Gastrocnemius medialis (tissue), 4 donors: ENCODE measurements around the gene NRG3.

Source experiments
- CTCF ChIP-seq, 5 experiments: fragments of 450-650 bp in 3 of 5; fragments of 200-600 bp in 2 of 5; sonication (generic) in 2 of 5; IDR thresholded peaks in 4 of 5; conservative IDR thresholded peaks in 1 of 5; 1 replicate in 4 of 5; 2 replicates in 1 of 5; pipeline ENCODE4 v1.5.1; 2016 to 2019; ENCODE audit warnings: antibody characterized with exemption in 5 of 5, mild to moderate bottlenecking in 3 of 5, moderate library complexity in 3 of 5
- POLR2A ChIP-seq, 2 donors: fragments of 450-650 bp; IDR thresholded peaks; one replicate each; pipeline ENCODE4 v1.6.1; 2017; ENCODE audit warnings: antibody characterized with exemption in 2 of 2, mild to moderate bottlenecking in 2 of 2, moderate library complexity in 2 of 2

GRCh38 chr10:82267014-82267413 lies 392.0 kb downstream of the NRG3 start:
- no peak for TF ChIP-seq CTCF (IDR thresholded peaks at IDR 0.05 in 4 of 5, conservative IDR thresholded peaks at IDR 0.05 in 1 of 5)
- TF ChIP-seq POLR2A (IDR thresholded peaks at IDR 0.05) = no peak
